ENCODE data around the gene CDH13.

- TF ChIP-seq CTCF (IDR thresholded peaks at IDR 0.05) (no peak), EP300 (IDR thresholded peaks at IDR 0.05) (no peak), POLR2AphosphoS5 (IDR thresholded peaks at IDR 0.05) (no peak)
These were observed 725.1 kb downstream of the CDH13 start for GRCh38 chr16:83351846-83352245.
